ENCODE data around the gene RECK.

GRCh38 chr9:36008774-36009300 lies 27.9 kb upstream of the RECK start:
- TF ChIP-seq, protein P1, sequence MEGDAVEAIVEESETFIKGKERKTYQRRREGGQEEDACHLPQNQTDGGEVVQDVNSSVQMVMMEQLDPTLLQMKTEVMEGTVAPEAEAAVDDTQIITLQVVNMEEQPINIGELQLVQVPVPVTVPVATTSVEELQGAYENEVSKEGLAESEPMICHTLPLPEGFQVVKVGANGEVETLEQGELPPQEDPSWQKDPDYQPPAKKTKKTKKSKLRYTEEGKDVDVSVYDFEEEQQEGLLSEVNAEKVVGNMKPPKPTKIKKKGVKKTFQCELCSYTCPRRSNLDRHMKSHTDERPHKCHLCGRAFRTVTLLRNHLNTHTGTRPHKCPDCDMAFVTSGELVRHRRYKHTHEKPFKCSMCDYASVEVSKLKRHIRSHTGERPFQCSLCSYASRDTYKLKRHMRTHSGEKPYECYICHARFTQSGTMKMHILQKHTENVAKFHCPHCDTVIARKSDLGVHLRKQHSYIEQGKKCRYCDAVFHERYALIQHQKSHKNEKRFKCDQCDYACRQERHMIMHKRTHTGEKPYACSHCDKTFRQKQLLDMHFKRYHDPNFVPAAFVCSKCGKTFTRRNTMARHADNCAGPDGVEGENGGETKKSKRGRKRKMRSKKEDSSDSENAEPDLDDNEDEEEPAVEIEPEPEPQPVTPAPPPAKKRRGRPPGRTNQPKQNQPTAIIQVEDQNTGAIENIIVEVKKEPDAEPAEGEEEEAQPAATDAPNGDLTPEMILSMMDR (IDR thresholded peaks at IDR 0.05): peak; percentile 100
- no peak for TF ChIP-seq ZFX (IDR thresholded peaks at IDR 0.05; ENCODE audit: borderline replicate concordance)
